IMR-90 (cell line): ENCODE data around the gene TPCN1. TPM values are rescaled to one million over a fixed set of nuclear protein-coding genes. Genes with fewer than 3 reads are reported as not detected.

ENCODE experiments used
- ATAC-seq: fragments of 200-7000 bp; cut with Tn5 transposase; 2 replicates; pipeline ENCODE4 v1.9.1; 2020; ENCODE audit warnings: low read depth, mild to moderate bottlenecking, moderate library complexity
- BruUV-seq: library from RNA; stranded (reverse); fragments of 400-500 nt; replicated peaks from 2 replicates; lab custom pipeline; 2021; lab: Mats Ljungman, UMichigan
- CTCF ChIA-PET: fragments of 300-600 bp; formaldehyde crosslinking; extraction: SDS; loops from one replicate; lab custom pipeline; 2021; ENCODE audit warnings: antibody characterized with exemption; lab: Yijun Ruan, JAX
- POLR2A ChIA-PET: fragments of 300-600 bp; sonication (Branson Sonifier 250); formaldehyde crosslinking; loops from one replicate; lab custom pipeline; 2022; ENCODE audit warnings: antibody characterized with exemption; ENCODE audit not compliant: unreplicated experiment; lab: Charles Lee
- DNase-seq: peaks from one replicate; pipeline ENCODE4 v3.0.0; 2013
- H2AFZ ChIP-seq: replicated peaks from 2 replicates; pipeline ENCODE3; 2013; ENCODE audit warnings: low read length, mild to moderate bottlenecking; ENCODE audit not compliant: poor library complexity
- H2AK5ac ChIP-seq: 2 replicates; pipeline ENCODE4 v1.6.1; 2013; ENCODE audit warnings: low read depth, low read length, inconsistent platforms
- H2AK9ac ChIP-seq: replicated peaks from 2 replicates; pipeline ENCODE3; 2013; ENCODE audit warnings: mild to moderate bottlenecking, low read depth, low read length, moderate library complexity; ENCODE audit not compliant: poor library complexity
- H2BK120ac ChIP-seq: 2 replicates; pipeline ENCODE4 v1.6.1; 2013; ENCODE audit warnings: low read depth, low read length, inconsistent platforms
- H2BK15ac ChIP-seq: 3 replicates; pipeline ENCODE4 v1.6.1; 2013; ENCODE audit warnings: low read depth, low read length, inconsistent platforms
- H2BK20ac ChIP-seq: 2 replicates; pipeline ENCODE4 v1.6.1; 2013; ENCODE audit warnings: low read depth, mild to moderate bottlenecking, inconsistent platforms, low read length, moderate library complexity
- H2BK5ac ChIP-seq: 2 replicates; pipeline ENCODE4 v1.6.1; 2013; ENCODE audit warnings: mild to moderate bottlenecking, low read depth, low read length, inconsistent platforms; ENCODE audit not compliant: poor library complexity, severe bottlenecking
- H3K14ac ChIP-seq: replicated peaks from 2 replicates; pipeline ENCODE4 v1.6.1; 2013; ENCODE audit warnings: low read depth, low read length, inconsistent platforms
- H3K18ac ChIP-seq: 2 replicates; pipeline ENCODE4 v1.6.1; 2013; ENCODE audit warnings: low read depth, low read length, control low read depth
- H3K23ac ChIP-seq: 2 replicates; pipeline ENCODE4 v1.6.1; 2013; ENCODE audit warnings: low read depth, low read length, inconsistent platforms
- H3K27ac ChIP-seq: 2 replicates; pipeline ENCODE4 v1.5.1; 2013; ENCODE audit warnings: mild to moderate bottlenecking, control low read depth, low read length; ENCODE audit not compliant: insufficient read depth
- H3K27me3 ChIP-seq: 2 replicates; pipeline ENCODE4 v1.6.1; 2013; ENCODE audit warnings: low read length; ENCODE audit not compliant: control insufficient read depth, insufficient read depth
- H3K36me3 ChIP-seq: 2 replicates; pipeline ENCODE4 v1.6.1; 2013; ENCODE audit warnings: low read length, mixed read lengths; ENCODE audit not compliant: control insufficient read depth, insufficient read depth
- H3K4ac ChIP-seq: 2 replicates; pipeline ENCODE4 v1.6.1; 2013; ENCODE audit warnings: low read depth, low read length, inconsistent platforms
- H3K4me1 ChIP-seq: 2 replicates; pipeline ENCODE4 v1.6.1; 2013; ENCODE audit warnings: low read length, mixed read lengths; ENCODE audit not compliant: control insufficient read depth, insufficient read depth
- H3K4me2 ChIP-seq: 2 replicates; pipeline ENCODE4 v1.6.1; 2013; ENCODE audit warnings: low read depth, mild to moderate bottlenecking, control low read depth, low read length, moderate library complexity
- H3K4me3 ChIP-seq: 2 replicates; pipeline ENCODE4 v1.5.1; 2013; ENCODE audit warnings: low read depth, mild to moderate bottlenecking, control low read depth, low read length, moderate library complexity; ENCODE audit not compliant: insufficient read depth
- H3K56ac ChIP-seq: 2 replicates; pipeline ENCODE4 v1.6.1; 2013; ENCODE audit warnings: low read length, inconsistent platforms; ENCODE audit not compliant: insufficient read depth; ENCODE audit errors: extremely low read depth
- H3K79me1 ChIP-seq, 2 experiments: 2 replicates each; pipeline ENCODE4 v1.6.1; 2013; ENCODE audit warnings: low read length in 2 of 2, inconsistent platforms in 1 of 2, low read depth in 1 of 2
- H3K9ac ChIP-seq: 2 replicates; pipeline ENCODE4 v1.6.1; 2013; ENCODE audit warnings: low read depth, low read length, control low read depth
- H3K9me1 ChIP-seq: 2 replicates; pipeline ENCODE4 v1.6.1; 2013; ENCODE audit warnings: low read length, inconsistent platforms; ENCODE audit not compliant: insufficient read depth
- H3K9me3 ChIP-seq: 2 replicates; pipeline ENCODE4 v1.6.1; 2013; ENCODE audit warnings: low read length; ENCODE audit not compliant: control insufficient read depth, insufficient read depth
- H4K20me1 ChIP-seq: 2 replicates; pipeline ENCODE4 v1.6.1; 2013; ENCODE audit warnings: low read length, inconsistent platforms; ENCODE audit not compliant: insufficient read depth
- H4K5ac ChIP-seq: 2 replicates; pipeline ENCODE4 v1.6.1; 2013; ENCODE audit warnings: mild to moderate bottlenecking, low read depth, low read length, control low read depth
- H4K8ac ChIP-seq, 2 experiments: 2 replicates each; pipeline ENCODE4 v1.6.1; 2013; ENCODE audit warnings: low read depth in 2 of 2, low read length in 2 of 2, control low read depth in 1 of 2, inconsistent platforms in 1 of 2
- H4K91ac ChIP-seq: 2 replicates; pipeline ENCODE4 v1.6.1; 2013; ENCODE audit warnings: low read depth, low read length, inconsistent platforms; ENCODE audit not compliant: insufficient read depth
- BHLHE40 ChIP-seq: fragments of 150-350 bp; IDR thresholded peaks from 2 replicates; pipeline ENCODE4 v1.6.1; 2016; ENCODE audit warnings: mild to moderate bottlenecking, low read depth, low read length
- CEBPB ChIP-seq: IDR thresholded peaks from 2 replicates; pipeline ENCODE4 v1.6.1; 2012; ENCODE audit warnings: low read depth, low read length, improper control_type of control experiment
- CHD1 ChIP-seq: IDR thresholded peaks from 2 replicates; pipeline ENCODE4 v1.6.1; 2012; ENCODE audit warnings: low read depth, low read length, improper control_type of control experiment
- CTCF ChIP-seq: conservative IDR thresholded peaks from 2 replicates; pipeline ENCODE4 v1.5.1; 2012; ENCODE audit warnings: mild to moderate bottlenecking, low read depth, low read length, improper control_type of control experiment
- MAZ ChIP-seq: IDR thresholded peaks from 2 replicates; pipeline ENCODE4 v1.6.1; 2012; ENCODE audit warnings: low read depth, mild to moderate bottlenecking, low read length, improper control_type of control experiment, moderate library complexity, borderline replicate concordance
- NFE2L2 ChIP-seq: fragments of 150-350 bp; IDR thresholded peaks from 2 replicates; pipeline ENCODE4 v1.6.1; 2016; ENCODE audit warnings: low read depth, mild to moderate bottlenecking, low read length
- RFX5 ChIP-seq: IDR thresholded peaks from 2 replicates; pipeline ENCODE4 v1.8.0; 2012; ENCODE audit warnings: low read depth, mild to moderate bottlenecking, low read length, moderate library complexity
- WGBS, 2 experiments: methylation state at CpG; one replicate each; pipeline versions ENCODE4 v1.1.5 to v1.1.7; 2013; ENCODE audit warnings: missing lambda C conversion rate in 2 of 2; ENCODE audit not compliant: insufficient read length in 1 of 2; ENCODE audit errors: extremely low coverage in 2 of 2; 5-methylcytosine and 5-hydroxymethylcytosine counted together
- dilution Hi-C: fragments of 300-500 bp; cut with HindIII; formaldehyde crosslinking; loops from one replicate; pipeline ENCODE4 v1.14.3; 2018; ENCODE audit warnings: low sequenced_read_pairs; ENCODE audit not compliant: unreplicated experiment
- in situ Hi-C: fragments of 300-500 bp; cut with MboI; formaldehyde crosslinking; loops from 3 replicates; pipeline ENCODE4 v1.14.3; 2019; ENCODE audit warnings: low sequenced_read_pairs, inconsistent platforms, mixed read lengths
- intact Hi-C: fragments of 100-400 bp; cut with micrococcal nuclease; formaldehyde crosslinking; loops from 2 replicates; pipeline ENCODE4 v1.10.0; 2022
- polyA plus RNA-seq, 3 experiments: library from polyadenylated mRNA; depleted of rRNA; stranded (reverse); fragments of >200 nt; gene quantifications; 2 replicates each; pipeline ENCODE4 v1.2.3, GENCODE V29; 2012; ENCODE audit warnings: low replicate concordance in 1 of 3
- total RNA-seq: library from RNA; depleted of rRNA; stranded (reverse); fragments of >200 nt; gene quantifications from 2 replicates; pipeline ENCODE4 v1.2.3, GENCODE V29; 2012

The TPCN1 gene
- total and polyA plus RNA-seq, 2 of the 4 experiments (the other 2 are of a cell fraction): 2.0 to 13.2 TPM

GRCh38 chr12:113333877-113334785 is 112.9 kb downstream of the TPCN1 start:
- peak overlapping the region; percentile 78 for H3K4me3 ChIP-seq
- H3K9ac ChIP-seq: peak overlapping the region; percentile 77
- H4K5ac ChIP-seq: peak overlapping the region; percentile 21
- H3K4me2 ChIP-seq: peak overlapping the region; percentile 85
- peak overlapping the region; percentile 50; the same call in 1 of the 2 replicates for H3K4ac ChIP-seq
- no peaks in the 10 kb centered on the region for H4K20me1 ChIP-seq
- no peak for TF ChIP-seq CEBPB
- TF ChIP-seq CTCF: no peak
- no peak for TF ChIP-seq MAZ
- TF ChIP-seq CHD1: no peak
- no peak for TF ChIP-seq RFX5
- no peak for TF ChIP-seq NFE2L2
- TF ChIP-seq BHLHE40: no peak
- ATAC-seq (no peak), DNase-seq (no peak)
- H2AK5ac ChIP-seq: peak overlapping the region; percentile 27; the same call in 1 of the 2 replicates
- peak overlapping the region; percentile 1; the same call in 1 of the 3 replicates for H2BK15ac ChIP-seq
- H3K18ac ChIP-seq: no peak overlapping the region
- peak overlapping the region; percentile 50 for H3K14ac ChIP-seq
- H2AK9ac ChIP-seq: peak overlapping the region; percentile 67
- no peak overlapping the region for H2BK20ac ChIP-seq
- in situ Hi-C loops (no loop called here), dilution Hi-C loops (no loop called here), intact Hi-C loops (no loop called here)
- no peaks in the 10 kb centered on the region for H3K27me3 ChIP-seq
- H3K23ac ChIP-seq: 0 out of 2 replicates have a peak overlapping the region, but pooled peaks have one; percentile 36
- H2AFZ ChIP-seq: peak overlapping the region; percentile 96
- H3K27ac ChIP-seq: peak overlapping the region; percentile 46; the same call in 1 of the 2 replicates
- H3K36me3 ChIP-seq: peaks cover 10% of the 10 kb centered on the region; the same call in 1 of the 2 replicates
- no TSS peak for BruUV-seq
- peaks cover 1% of the 10 kb centered on the region; the same call in 1 of the 2 replicates for H3K4me1 ChIP-seq
- ChIA-PET CTCF (interaction anchor here (1.2 kb wide), 1 partner anchor 91 kb away, joined by 3 read pairs; no protein-coding TSS in a partner anchor), POLR2A (no interaction called here)
- H4K8ac ChIP-seq: peak overlapping the region; percentile 28 to 95; a peak in 3 of 4 replicates
- no peak overlapping the region for H2BK5ac ChIP-seq
- H2BK120ac ChIP-seq: 0 out of 2 replicates have a peak overlapping the region, but pooled peaks have one; percentile 8
- no peaks in the 10 kb centered on the region for H3K9me3 ChIP-seq
- H3K56ac ChIP-seq: no peak overlapping the region
- H4K91ac ChIP-seq: peak overlapping the region; percentile 13; the same call in 1 of the 2 replicates
- 52% methylated on average over 18 of the region's 27 CpGs; no CpG with 5 or more reads in 1 of the 2 experiments for WGBS, 2 experiments
- H3K79me1 ChIP-seq: peaks cover 7 to 16% of the 10 kb centered on the region in 2 experiments
- 0 out of 2 replicates have a peak, but pooled peaks cover 3% of the 10 kb centered on the region for H3K9me1 ChIP-seq
